NCI-H2107 treated with DMSO at 0.1 percent for 48 hours (cell line): ENCODE results near the gene C2CD2.

Experiments
- DNase-seq: peaks from one replicate; lab custom pipeline; 2025; ENCODE audit not compliant: unreplicated experiment; lab: John Stamatoyannopoulos, UW

Gene C2CD2

GRCh38 chr21:41914965-41915364 is 38.9 kb downstream of the C2CD2 start:
- no peak for DNase-seq

DNA sequence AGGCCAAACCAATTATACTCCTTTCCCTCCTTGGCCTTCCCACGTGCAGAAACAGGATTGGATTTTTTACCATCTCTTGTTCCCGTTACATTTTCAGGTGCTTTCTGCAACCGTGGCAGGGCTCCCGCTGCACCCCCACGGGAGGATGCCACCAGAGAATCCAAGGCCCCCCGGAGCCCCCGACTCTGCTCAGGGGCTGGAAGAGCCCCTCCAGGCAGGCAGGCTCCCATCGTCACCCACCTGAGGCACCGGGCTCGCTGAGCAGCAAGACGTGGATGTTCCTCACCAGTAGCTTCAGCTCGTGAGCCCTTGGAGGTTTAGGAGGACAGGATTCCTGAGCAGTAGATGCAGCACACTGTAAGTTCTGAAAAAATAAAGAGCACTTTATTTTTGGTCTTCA is 39.5 kb downstream of the C2CD2 start:
- DNase-seq = no peak

DNA sequence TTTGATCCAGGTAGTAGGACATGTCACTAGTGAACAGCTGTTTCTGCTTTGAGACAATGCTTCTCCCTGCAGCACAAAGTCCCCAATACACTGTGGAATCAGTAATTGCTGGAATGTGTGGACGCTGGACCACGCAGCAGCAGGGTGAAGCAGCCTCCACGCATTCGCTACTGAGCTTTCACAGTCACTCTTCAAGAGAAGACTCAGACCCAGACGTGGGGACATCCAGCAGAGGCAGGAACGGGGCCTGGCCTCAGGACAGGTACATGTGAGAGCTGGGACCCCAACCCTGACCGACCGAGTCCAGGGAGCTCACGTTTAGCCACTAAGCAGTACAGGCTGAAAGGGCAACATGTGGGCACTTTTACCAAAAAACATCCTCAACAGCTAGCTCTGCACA is 40.6 kb downstream of the C2CD2 start:
- DNase-seq = no peak

GRCh38 chr21:41908829-41909228 is 45.0 kb downstream of the C2CD2 start:
- DNase-seq = no peak

- DNase-seq = no peak
Observed at GRCh38 chr21:41907496-41908258, 46.1 kb downstream of the C2CD2 start.

GRCh38 chr21:41906770-41907169 is 47.0 kb downstream of the C2CD2 start:
- DNase-seq = no peak

- no peak for DNase-seq
Observed at GRCh38 chr21:41903559-41904351, 50.1 kb downstream of the C2CD2 start.

GRCh38 chr21:41902946-41903345 is 50.9 kb downstream of the C2CD2 start:
- no peak for DNase-seq

GRCh38 chr21:41901782-41902181 is 52.0 kb downstream of the C2CD2 start:
- DNase-seq = no peak

- no peak for DNase-seq
Observed at GRCh38 chr21:41901099-41901498, 52.7 kb downstream of the C2CD2 start.

DNA sequence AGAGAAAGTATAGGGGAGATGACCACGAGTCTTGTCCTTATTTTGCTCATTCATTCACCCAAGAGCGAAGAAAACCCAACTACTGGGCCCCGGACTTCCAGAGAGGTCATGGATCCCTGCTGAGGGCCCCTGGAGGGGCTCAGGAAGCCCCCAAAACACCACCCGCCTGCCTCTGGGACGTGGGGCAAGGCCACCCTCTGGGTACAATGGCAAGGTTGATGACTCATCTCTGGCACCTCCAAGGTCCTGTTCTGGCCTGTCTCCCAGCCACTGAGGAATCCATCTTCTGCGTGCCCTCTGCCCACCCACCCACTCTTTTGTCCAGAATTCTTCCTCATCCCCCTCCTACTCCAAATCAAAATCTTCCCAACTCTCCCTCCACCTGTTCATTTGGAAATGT is 53.4 kb downstream of the C2CD2 start:
- DNase-seq = no peak

DNA sequence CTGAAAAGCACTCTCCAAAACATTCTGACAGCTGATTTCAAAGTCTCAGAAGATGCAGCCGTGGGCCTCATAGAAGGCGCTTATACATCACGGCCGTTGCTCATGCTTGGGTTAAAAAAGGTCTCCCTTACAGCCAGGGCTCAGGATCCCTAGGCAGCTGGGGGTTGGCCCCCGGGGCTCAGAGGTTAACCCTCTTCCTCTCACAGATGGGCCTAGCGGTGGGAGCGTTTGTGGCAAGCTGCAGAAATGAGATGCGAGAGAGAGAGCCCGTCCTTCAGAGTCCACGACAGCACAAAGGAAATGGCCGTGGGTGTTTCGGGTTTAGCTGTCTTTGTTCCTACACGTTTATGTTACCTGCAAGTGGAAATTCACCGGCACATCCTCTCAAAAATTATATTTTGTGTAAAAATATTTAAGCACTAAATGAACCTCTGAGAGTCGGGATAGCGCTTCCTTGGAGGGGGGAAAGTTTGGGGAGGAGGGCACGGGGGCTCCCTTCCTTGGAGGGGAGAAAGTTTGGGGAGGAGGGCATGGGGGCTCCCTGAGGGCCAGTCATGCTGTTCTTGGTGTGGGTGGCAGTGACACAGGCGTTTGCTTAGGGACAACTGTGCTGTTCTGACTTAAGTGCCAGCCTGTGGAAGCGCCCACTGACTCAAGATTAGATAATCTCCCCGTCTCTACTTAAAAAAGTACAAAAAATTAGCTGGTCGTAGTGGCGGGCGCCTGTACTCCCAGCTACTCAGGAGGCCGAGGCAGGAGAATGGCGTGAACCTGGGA is 54.2 kb downstream of the C2CD2 start:
- DNase-seq = no peak

GRCh38 chr21:41898998-41899397 is 54.8 kb downstream of the C2CD2 start:
- no peak for DNase-seq

GRCh38 chr21:41897700-41898099 is 56.1 kb downstream of the C2CD2 start:
- peak; percentile 58 for DNase-seq

- no peak for DNase-seq
Observed at GRCh38 chr21:41897047-41897669, 56.7 kb downstream of the C2CD2 start.

- DNase-seq = peak; percentile 34
Observed at GRCh38 chr21:41895643-41896493, 58.0 kb downstream of the C2CD2 start.

DNA sequence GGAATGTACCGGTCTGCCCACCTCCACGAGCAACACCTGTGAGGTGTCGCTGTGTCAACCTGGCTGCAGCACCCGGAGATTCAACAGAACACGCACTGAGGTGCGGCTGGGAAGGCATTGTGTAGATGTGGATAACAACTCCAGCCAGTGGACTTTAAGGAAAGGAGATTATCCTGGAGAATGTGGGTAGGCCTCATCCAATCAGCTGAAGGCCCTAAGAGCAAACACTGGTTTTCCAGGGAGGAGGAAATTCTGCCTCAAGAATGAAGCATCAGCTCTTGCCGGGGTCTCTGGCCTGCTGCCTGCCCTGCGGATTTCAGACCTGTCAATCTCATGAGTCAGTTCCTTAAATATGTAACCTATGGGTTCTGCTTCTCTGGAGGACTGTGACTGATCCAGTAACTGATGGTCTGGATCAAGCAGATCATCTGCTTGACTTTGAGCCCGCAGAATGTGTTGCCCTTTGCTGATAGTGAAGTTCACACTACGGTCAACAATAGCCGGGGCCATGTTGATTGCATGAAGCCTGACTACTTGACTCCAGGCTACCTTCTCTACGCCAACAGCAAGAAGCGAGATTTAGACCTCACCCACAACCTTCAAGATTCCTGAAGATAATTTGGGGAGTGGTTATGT is 58.8 kb downstream of the C2CD2 start:
- DNase-seq = no peak

- DNase-seq = no peak
Observed at GRCh38 chr21:41894511-41894910, 59.3 kb downstream of the C2CD2 start.

- DNase-seq = no peak
Observed at GRCh38 chr21:41892726-41893125, 61.1 kb downstream of the C2CD2 start.

DNA sequence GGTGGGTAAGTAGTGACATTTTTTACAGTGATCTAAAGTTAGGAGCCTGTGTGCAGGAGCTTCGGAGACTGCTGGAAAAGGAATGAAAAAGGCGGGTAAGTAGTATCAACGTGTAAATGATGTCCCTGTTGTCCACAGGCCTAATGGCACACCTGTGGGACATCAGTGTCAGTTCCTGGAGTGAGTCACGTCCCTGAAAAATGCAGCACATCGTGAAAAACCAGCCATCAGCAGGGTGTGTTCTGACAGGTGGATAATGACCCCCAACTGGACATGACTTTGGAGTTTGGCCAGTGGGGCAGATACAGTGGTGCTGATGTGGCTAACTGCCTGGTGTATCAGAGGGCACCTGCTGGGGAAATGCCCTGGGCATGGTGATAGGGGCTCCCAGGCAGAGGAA is 62.7 kb downstream of the C2CD2 start:
- no peak for DNase-seq
